ENCODE results near the gene NNT.

NNT gene

GRCh38 chr5:43622074-43622473 lies 19.1 kb downstream of the NNT start:
- no peak for DNase-seq (ENCODE audit: low read depth in 1 of 2, low spot score in 1 of 2)

- no peak for DNase-seq (ENCODE audit: low read depth in 1 of 2, low spot score in 1 of 2)
Measured at GRCh38 chr5:43623048-43623680, 20.2 kb downstream of the NNT start.

GRCh38 chr5:43627028-43627427 lies 24.0 kb downstream of the NNT start:
- no peak for DNase-seq (ENCODE audit: low read depth in 1 of 2, low spot score in 1 of 2)

- no peak for DNase-seq (ENCODE audit: low read depth in 1 of 2, low spot score in 1 of 2)
Measured at GRCh38 chr5:43631182-43631910, 28.4 kb downstream of the NNT start.

- DNase-seq (ENCODE audit: low read depth in 1 of 2, low spot score in 1 of 2): no peak
Measured at GRCh38 chr5:43634621-43635020, 31.6 kb downstream of the NNT start.

- no peak for DNase-seq (ENCODE audit: low read depth in 1 of 2, low spot score in 1 of 2)
Measured at GRCh38 chr5:43635374-43635773, 32.4 kb downstream of the NNT start.

- DNase-seq (ENCODE audit: low read depth in 1 of 2, low spot score in 1 of 2): no peak
Measured at GRCh38 chr5:43636076-43636475, 33.1 kb downstream of the NNT start.

GRCh38 chr5:43637416-43637815 lies 34.4 kb downstream of the NNT start:
- no peak for DNase-seq (ENCODE audit: low read depth in 1 of 2, low spot score in 1 of 2)

GRCh38 chr5:43638107-43638506 lies 35.1 kb downstream of the NNT start:
- no peak for DNase-seq (ENCODE audit: low read depth in 1 of 2, low spot score in 1 of 2)

GRCh38 chr5:43638546-43638945 lies 35.6 kb downstream of the NNT start:
- DNase-seq (ENCODE audit: low read depth in 1 of 2, low spot score in 1 of 2): no peak

- no peak for DNase-seq (ENCODE audit: low read depth in 1 of 2, low spot score in 1 of 2)
Measured at GRCh38 chr5:43639566-43639965, 36.6 kb downstream of the NNT start.

- DNase-seq (ENCODE audit: low read depth in 1 of 2, low spot score in 1 of 2): no peak
Measured at GRCh38 chr5:43642428-43642827, 39.4 kb downstream of the NNT start.

- DNase-seq (ENCODE audit: low read depth in 1 of 2, low spot score in 1 of 2): no peak
Measured at GRCh38 chr5:43643327-43643726, 40.3 kb downstream of the NNT start.

- no peak for DNase-seq (ENCODE audit: low read depth in 1 of 2, low spot score in 1 of 2)
Measured at GRCh38 chr5:43643750-43644149, 40.8 kb downstream of the NNT start.

- DNase-seq (ENCODE audit: low read depth in 1 of 2, low spot score in 1 of 2): no peak
Measured at GRCh38 chr5:43646992-43647391, 44.0 kb downstream of the NNT start.

GRCh38 chr5:43647789-43648188 lies 44.8 kb downstream of the NNT start:
- no peak for DNase-seq (ENCODE audit: low read depth in 1 of 2, low spot score in 1 of 2)

GRCh38 chr5:43648499-43649124 lies 45.6 kb downstream of the NNT start:
- no peak for DNase-seq (ENCODE audit: low read depth in 1 of 2, low spot score in 1 of 2)

GRCh38 chr5:43649256-43649655 lies 46.3 kb downstream of the NNT start:
- DNase-seq (ENCODE audit: low read depth in 1 of 2, low spot score in 1 of 2): no peak

GRCh38 chr5:43652537-43653302 lies 49.7 kb downstream of the NNT start:
- no peak for DNase-seq (ENCODE audit: low read depth in 1 of 2, low spot score in 1 of 2)

GRCh38 chr5:43658509-43658908 lies 55.5 kb downstream of the NNT start:
- no peak for DNase-seq (ENCODE audit: low read depth in 1 of 2, low spot score in 1 of 2)

- DNase-seq (ENCODE audit: low read depth in 1 of 2, low spot score in 1 of 2): no peak
Measured at GRCh38 chr5:43659075-43659474, 56.1 kb downstream of the NNT start.

GRCh38 chr5:43661102-43661501 lies 58.1 kb downstream of the NNT start:
- no peak for DNase-seq (ENCODE audit: low read depth in 1 of 2, low spot score in 1 of 2)

All from activated T-helper 1 cell treated with anti-CD3 and anti-CD28 coated beads, Interleukin-2, amount 50 U/mL, for 16 hours (primary cell).